ENCODE results near the gene NGRN. TPM values are rescaled to one million over a fixed set of nuclear protein-coding genes. Genes with fewer than 3 reads are reported as not detected.

Gene NGRN
- total RNA-seq, 4 donors from 2014 or later: 35.4 to 59.5 (median 43.3) TPM

GRCh38 chr15:90222547-90222946 is 42.9 kb upstream of the NGRN start:
- H3K4me3 ChIP-seq: no peak overlapping the region
- H3K27ac ChIP-seq: no peak overlapping the region
- H3K9me3 ChIP-seq: no peaks in the 10 kb centered on the region
- TF ChIP-seq CTCF (IDR thresholded peaks at IDR 0.05) (no peak), POLR2A (IDR thresholded peaks at IDR 0.05) (no peak)
- peaks cover 44 to 100% (median 56%) of the 10 kb centered on the region in 3 donors for H3K36me3 ChIP-seq
- H3K27me3 ChIP-seq: no peaks in the 10 kb centered on the region
- no peak for DNase-seq
- WGBS, 2 donors: 68 to 83% methylated on average over 2 of the region's 2 CpGs
- intact Hi-C loops (cut with DNase I): no loop called here
- H3K4me1 ChIP-seq: peaks cover 14 to 57% (median 15%) of the 10 kb centered on the region in 3 donors

GRCh38 chr15:90223441-90224165 is 41.9 kb upstream of the NGRN start:
- Histone ChIP-seq H3K9me3 (no peaks in the 10 kb centered on the region), H3K36me3 (peaks cover 46 to 100% (median 61%) of the 10 kb centered on the region in 3 donors), H3K4me3 (no peak overlapping the region), H3K4me1 (peaks cover 11 to 57% (median 11%) of the 10 kb centered on the region in 3 donors), H3K27me3 (no peaks in the 10 kb centered on the region), H3K27ac (peak overlapping the region in 2 of 4 donors; percentile 5 to 6)
- intact Hi-C loops (cut with DNase I): no loop called here
- TF ChIP-seq POLR2A (IDR thresholded peaks at IDR 0.05) (no peak), CTCF (IDR thresholded peaks at IDR 0.05) (no peak)
- no peak for DNase-seq
- WGBS, 2 donors: 82 to 88% methylated on average over 8 to 13 of the region's 22 CpGs

- Histone ChIP-seq H3K4me1 (peaks cover 12 to 57% (median 24%) of the 10 kb centered on the region in 3 donors), H3K36me3 (peaks cover 53 to 100% (median 68%) of the 10 kb centered on the region in 3 donors), H3K27ac (no peak overlapping the region), H3K9me3 (no peaks in the 10 kb centered on the region), H3K27me3 (no peaks in the 10 kb centered on the region), H3K4me3 (no peak overlapping the region)
- no peak for TF ChIP-seq POLR2A (IDR thresholded peaks at IDR 0.05)
- no peak for TF ChIP-seq CTCF (IDR thresholded peaks at IDR 0.05)
- DNase-seq: no peak
- WGBS, 2 donors: 81% methylated on average over 8 of the region's 17 CpGs; no CpG with 5 or more reads in 1 of the 2 donors
- intact Hi-C loops (cut with DNase I): no loop called here
These were observed 40.4 kb upstream of the NGRN start for GRCh38 chr15:90225047-90225446.

GRCh38 chr15:90225504-90226234 is 39.8 kb upstream of the NGRN start:
- Histone ChIP-seq H3K27me3 (no peaks in the 10 kb centered on the region), H3K4me3 (no peak overlapping the region), H3K27ac (no peak overlapping the region), H3K36me3 (peaks cover 53 to 100% (median 68%) of the 10 kb centered on the region in 3 donors), H3K4me1 (peaks cover 17 to 59% (median 28%) of the 10 kb centered on the region in 3 donors), H3K9me3 (no peaks in the 10 kb centered on the region)
- TF ChIP-seq POLR2A (IDR thresholded peaks at IDR 0.05) (no peak), CTCF (IDR thresholded peaks at IDR 0.05) (no peak)
- 72 to 76% methylated on average over 5 to 8 of the region's 18 CpGs for WGBS, 2 donors
- DNase-seq: no peak
- intact Hi-C loops (cut with DNase I): no loop called here

- 78 to 81% methylated on average over 7 of the region's 7 CpGs for WGBS, 2 donors
- H3K36me3 ChIP-seq: peaks cover 49 to 92% (median 68%) of the 10 kb centered on the region in 3 donors
- intact Hi-C loops (cut with DNase I): no loop called here
- peaks cover 22 to 64% (median 36%) of the 10 kb centered on the region in 3 donors for H3K4me1 ChIP-seq
- no peak for DNase-seq
- no peaks in the 10 kb centered on the region for H3K9me3 ChIP-seq
- peak overlapping the region in 2 of 4 donors; percentile 36 to 98 for H3K27ac ChIP-seq
- TF ChIP-seq CTCF (IDR thresholded peaks at IDR 0.05) (no peak), POLR2A (IDR thresholded peaks at IDR 0.05) (no peak)
- H3K27me3 ChIP-seq: no peaks in the 10 kb centered on the region
- H3K4me3 ChIP-seq: no peak overlapping the region
These were observed 38.1 kb upstream of the NGRN start for GRCh38 chr15:90227336-90227735.

All from esophagus squamous epithelium (tissue), 5 donors.